ENCODE measurements around the gene ALOX5AP.
A peak's percentile ranks its signal among the peaks of the same experiment; 100 is the strongest.

ALOX5AP gene

DNA sequence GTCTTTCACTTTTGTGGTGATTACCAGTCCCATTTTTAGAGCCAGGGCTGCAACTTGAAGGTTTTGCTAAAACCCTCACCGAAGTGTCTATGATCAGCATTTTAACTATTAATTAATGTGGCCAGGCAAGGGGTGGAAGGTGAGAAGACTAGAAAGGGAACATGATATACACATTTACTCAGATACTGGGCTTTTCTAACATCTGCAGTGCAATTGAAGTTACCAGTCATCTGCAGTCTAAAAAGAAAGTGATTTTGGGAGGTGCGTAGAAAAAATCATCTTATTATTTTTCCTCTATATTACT, 481 bp downstream of the ALOX5AP start:
- ChIA-PET POLR2A (ENCODE audit: low non-redundant PET) (no interaction called here), CTCF (no interaction called here)
- DNase-seq (ENCODE audit: low spot score) = no peak
- no peak overlapping the region for H3K27ac ChIP-seq
- TF ChIP-seq, protein P1, sequence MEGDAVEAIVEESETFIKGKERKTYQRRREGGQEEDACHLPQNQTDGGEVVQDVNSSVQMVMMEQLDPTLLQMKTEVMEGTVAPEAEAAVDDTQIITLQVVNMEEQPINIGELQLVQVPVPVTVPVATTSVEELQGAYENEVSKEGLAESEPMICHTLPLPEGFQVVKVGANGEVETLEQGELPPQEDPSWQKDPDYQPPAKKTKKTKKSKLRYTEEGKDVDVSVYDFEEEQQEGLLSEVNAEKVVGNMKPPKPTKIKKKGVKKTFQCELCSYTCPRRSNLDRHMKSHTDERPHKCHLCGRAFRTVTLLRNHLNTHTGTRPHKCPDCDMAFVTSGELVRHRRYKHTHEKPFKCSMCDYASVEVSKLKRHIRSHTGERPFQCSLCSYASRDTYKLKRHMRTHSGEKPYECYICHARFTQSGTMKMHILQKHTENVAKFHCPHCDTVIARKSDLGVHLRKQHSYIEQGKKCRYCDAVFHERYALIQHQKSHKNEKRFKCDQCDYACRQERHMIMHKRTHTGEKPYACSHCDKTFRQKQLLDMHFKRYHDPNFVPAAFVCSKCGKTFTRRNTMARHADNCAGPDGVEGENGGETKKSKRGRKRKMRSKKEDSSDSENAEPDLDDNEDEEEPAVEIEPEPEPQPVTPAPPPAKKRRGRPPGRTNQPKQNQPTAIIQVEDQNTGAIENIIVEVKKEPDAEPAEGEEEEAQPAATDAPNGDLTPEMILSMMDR (conservative IDR thresholded peaks at IDR 0.05; ENCODE audit: low read depth) = no peak

DNA sequence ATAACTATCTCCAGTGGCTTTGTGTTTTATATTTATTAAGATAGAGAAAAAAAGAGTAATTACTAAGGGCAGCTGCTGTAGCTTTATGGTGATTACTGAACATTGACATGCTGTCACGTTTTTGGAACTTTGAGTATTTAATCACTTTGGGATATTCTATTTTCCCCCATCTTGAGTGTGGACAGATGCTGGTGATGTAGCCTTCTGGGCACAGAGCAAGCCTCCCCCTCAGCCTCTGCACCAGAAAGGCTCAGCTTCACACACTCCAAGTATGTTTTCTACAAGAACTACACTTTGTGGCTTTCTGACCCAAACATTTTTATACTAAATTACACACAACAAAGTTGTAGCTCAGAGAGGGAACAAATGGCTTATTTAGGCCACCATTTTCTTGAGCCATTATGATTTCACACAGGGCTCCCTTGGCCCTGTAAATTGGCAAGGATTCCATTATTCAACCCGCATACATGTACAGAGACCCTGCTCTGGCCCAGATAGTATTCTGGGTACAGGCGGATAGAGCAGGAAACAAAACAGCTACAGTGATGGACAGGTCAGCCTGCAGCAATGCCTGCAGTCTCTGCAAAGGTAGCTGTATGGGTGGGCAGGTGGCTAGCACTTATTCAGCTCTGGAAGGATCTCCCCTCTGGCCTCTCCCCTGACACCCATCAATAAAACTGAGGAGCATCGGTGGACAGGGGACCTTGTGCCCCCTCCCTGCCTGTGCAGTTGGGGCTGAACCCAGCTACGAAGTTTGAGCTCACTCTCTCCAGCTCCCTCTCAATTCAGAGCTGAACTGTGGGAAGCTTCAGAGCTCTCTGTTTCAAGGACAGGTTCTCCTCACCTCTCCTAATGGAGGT, 1.3 kb downstream of the ALOX5AP start:
- H3K27ac ChIP-seq = no peak overlapping the region
- TF ChIP-seq, protein P1 (conservative IDR thresholded peaks at IDR 0.05; ENCODE audit: low read depth) = no peak
- ChIA-PET POLR2A (ENCODE audit: low non-redundant PET) (no interaction called here), CTCF (no interaction called here)
- no peak for DNase-seq (ENCODE audit: low spot score)

DNA sequence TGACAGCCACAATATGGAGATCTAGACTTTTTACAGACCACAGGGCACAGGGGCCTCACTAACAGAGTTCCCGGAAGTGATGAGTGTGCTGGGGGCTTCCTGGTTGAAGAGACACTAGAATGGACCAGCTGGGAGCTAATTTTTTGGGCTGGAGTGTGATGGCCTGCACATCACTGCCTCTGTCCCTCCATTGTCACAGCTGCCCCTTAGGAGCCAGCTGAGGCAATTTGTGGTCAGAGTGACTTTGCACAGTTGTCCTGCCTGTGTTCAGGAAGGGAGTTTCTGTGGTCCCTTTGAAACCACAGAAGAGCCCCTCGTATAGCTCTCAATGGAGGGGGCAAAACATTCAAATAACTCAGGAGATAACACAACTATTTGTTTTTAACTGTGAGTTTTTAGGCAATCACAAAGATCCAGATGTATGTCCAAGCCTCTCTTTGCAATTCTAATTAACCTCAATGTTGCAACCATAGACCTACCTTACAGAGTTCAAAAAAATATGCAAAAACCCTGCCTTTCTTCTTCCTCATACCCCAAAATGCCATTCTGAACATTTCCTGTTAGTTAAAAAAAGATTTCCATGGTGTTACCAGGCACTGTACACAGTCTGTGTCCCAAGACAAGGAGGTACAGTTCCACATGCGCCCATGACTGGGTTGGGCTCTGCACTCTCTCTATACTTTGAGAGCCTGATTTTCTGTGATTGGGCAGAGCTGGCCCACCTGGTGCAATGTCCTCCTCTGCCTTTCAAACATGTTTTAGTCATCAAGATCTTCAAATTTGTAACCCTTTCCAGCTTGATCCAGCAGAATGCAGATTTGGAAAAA, 2.4 kb downstream of the ALOX5AP start:
- no peak for DNase-seq (ENCODE audit: low spot score)
- POLR2A ChIA-PET (ENCODE audit: low non-redundant PET) = no interaction called here
- TF ChIP-seq, protein P1 (conservative IDR thresholded peaks at IDR 0.05; ENCODE audit: low read depth) = no peak
- CTCF ChIA-PET = no interaction called here
- no peak overlapping the region for H3K27ac ChIP-seq

DNA sequence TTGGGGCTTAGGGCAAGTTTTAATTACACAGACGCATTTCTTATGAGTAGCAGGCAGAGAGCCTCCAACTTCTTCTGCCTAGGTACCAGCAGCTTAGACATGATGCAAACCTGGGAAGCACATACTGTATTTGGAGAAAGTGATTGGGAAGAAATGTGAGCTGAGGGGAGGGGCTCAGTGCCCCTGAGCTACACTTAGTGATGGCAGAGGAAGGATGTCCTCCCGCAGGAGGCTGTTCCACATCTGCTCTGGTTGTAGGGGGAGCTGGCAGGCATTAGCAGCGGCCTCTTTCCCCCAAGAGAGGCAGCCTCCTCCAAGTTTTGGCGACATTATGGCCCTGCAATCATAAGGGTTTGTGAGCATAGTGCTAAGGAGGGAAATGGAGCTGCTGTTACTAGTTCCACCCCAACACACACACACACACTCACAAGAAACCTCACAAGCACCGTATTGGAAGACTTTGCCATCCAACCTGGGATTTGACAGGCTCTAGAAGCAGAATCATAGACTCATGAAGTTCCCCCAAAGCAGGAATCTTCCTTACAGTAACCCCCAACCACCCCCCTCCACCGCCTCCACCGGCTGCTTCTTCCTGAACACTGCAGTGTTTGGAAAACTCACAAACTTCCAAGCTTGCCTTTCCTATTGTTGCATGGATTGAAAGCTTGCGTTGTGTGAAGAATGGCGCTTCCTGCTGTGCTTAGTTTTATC, 3.3 kb downstream of the ALOX5AP start:
- no peak for DNase-seq (ENCODE audit: low spot score)
- H3K27ac ChIP-seq = no peak overlapping the region
- TF ChIP-seq, protein P1 (conservative IDR thresholded peaks at IDR 0.05; ENCODE audit: low read depth) = no peak
- POLR2A ChIA-PET (ENCODE audit: low non-redundant PET) = no interaction called here
- CTCF ChIA-PET = no interaction called here

DNA sequence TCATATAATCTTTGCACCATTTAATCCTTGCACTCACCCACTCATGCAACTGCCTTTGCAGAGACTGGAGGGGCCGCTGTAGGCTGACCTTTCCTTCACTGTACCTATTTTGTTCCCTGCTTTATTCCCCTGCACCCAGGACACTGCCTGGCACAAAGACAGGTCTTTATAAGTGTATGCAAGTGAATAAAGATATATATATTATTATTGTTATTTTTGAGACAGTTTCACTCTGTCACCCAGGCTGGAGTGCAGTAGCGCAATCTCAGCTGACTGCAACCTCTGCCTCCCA, 3.8 kb downstream of the ALOX5AP start:
- ChIA-PET POLR2A (ENCODE audit: low non-redundant PET) (no interaction called here), CTCF (no interaction called here)
- DNase-seq (ENCODE audit: low spot score) = no peak
- no peak overlapping the region for H3K27ac ChIP-seq
- TF ChIP-seq, protein P1 (conservative IDR thresholded peaks at IDR 0.05; ENCODE audit: low read depth) = no peak

DNA sequence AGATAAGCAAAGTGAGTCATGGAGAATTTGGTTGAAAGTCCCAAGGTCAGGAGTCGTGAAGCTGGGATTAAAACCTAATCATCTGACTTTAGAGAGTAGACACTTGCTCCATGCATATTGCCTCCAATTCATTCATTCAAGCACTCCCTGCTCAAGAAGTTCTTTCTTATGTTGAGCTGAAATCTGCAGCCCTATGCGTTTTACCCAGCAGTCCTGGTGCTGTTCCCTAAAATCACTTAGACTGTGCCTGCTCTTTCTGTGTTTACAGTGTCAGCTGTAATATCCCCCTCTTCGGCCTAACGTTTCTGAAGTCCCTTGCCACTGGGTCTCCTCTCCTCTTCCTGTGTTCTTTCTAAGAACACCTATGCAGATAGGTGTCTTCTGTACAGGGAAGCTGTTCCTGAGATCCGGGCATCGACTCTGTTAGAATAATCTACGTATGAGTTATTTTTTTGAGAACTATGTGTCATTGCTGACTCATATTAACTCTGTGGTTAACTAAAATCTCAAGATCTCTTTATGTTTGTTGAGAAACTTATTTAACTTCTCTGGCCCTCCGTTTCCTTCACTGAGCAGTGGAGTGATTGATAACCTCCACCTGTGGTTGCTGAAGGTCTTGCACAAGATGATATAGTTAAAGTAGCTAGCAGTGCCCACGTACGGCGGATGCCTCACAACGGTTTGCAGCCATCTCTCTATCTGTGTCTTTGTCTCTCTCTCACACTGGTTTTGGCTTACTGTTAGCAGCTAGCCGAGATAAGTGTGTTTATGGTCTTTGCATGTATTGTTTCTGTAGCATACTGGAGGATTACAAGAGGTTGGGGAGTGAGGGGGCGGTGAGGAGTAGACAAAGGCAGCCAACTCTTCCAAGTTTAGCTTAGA, 4.7 kb downstream of the ALOX5AP start:
- POLR2A ChIA-PET (ENCODE audit: low non-redundant PET) = no interaction called here
- no peak overlapping the region; the same call in 1 of the 2 replicates for H3K27ac ChIP-seq
- CTCF ChIA-PET = interaction anchor here (0.6 kb wide), 1 partner anchor 461 kb away, joined by 3 read pairs; no protein-coding TSS in a partner anchor
- TF ChIP-seq, protein P1 (conservative IDR thresholded peaks at IDR 0.05; ENCODE audit: low read depth) = no peak
- peak; percentile 81 for DNase-seq (ENCODE audit: low spot score)
